GM23248 (cell line): ENCODE measurements around the gene VTI1B. TPM values are rescaled to one million over a fixed set of nuclear protein-coding genes. Genes with fewer than 3 reads are reported as not detected.
"Not testable (repeated sequence)": the region's sequence is repeated elsewhere in the genome, so short reads cannot be mapped to it uniquely, and the experiment has no call there.

ENCODE experiments used
- DNase-seq: peaks from one replicate; pipeline ENCODE4 v3.0.0-alpha.2; 2015
- H2AFZ ChIP-seq: fragments of 200-600 bp; sonication (generic); 2 replicates; pipeline ENCODE4 v1.6.1; 2016; ENCODE audit warnings: antibody characterized with exemption
- H3F3A ChIP-seq: fragments of 200-600 bp; sonication (generic); 2 replicates; pipeline ENCODE4 v1.6.1; 2016; ENCODE audit warnings: mild to moderate bottlenecking, antibody characterized with exemption, mixed run types; ENCODE audit not compliant: insufficient read depth
- H3K27ac ChIP-seq: fragments of 200-600 bp; sonication (generic); 2 replicates; pipeline ENCODE4 v1.5.1; 2016; ENCODE audit warnings: mild to moderate bottlenecking
- H3K27me3 ChIP-seq: fragments of 200-600 bp; sonication (generic); replicated peaks from 2 replicates; pipeline ENCODE4 v1.6.1; 2016; ENCODE audit warnings: mild to moderate bottlenecking; ENCODE audit not compliant: insufficient read depth
- H3K36me3 ChIP-seq: fragments of 200-600 bp; sonication (generic); 2 replicates; pipeline ENCODE4 v1.6.1; 2016; ENCODE audit warnings: low read depth, mild to moderate bottlenecking
- H3K4me1 ChIP-seq: fragments of 200-600 bp; sonication (generic); 2 replicates; pipeline ENCODE4 v1.6.1; 2016; ENCODE audit warnings: mild to moderate bottlenecking; ENCODE audit not compliant: insufficient read depth
- H3K4me2 ChIP-seq: fragments of 200-600 bp; sonication (generic); one replicate; pipeline ENCODE4 v1.6.1; 2016; ENCODE audit warnings: mild to moderate bottlenecking; ENCODE audit not compliant: unreplicated experiment
- H3K4me3 ChIP-seq: fragments of 200-600 bp; sonication (generic); 2 replicates; pipeline ENCODE4 v1.5.1; 2016; ENCODE audit warnings: mild to moderate bottlenecking
- H3K79me2 ChIP-seq: fragments of 200-600 bp; sonication (generic); 2 replicates; pipeline ENCODE4 v1.6.1; 2016; ENCODE audit warnings: mild to moderate bottlenecking; ENCODE audit not compliant: insufficient read depth
- H3K9ac ChIP-seq: fragments of 200-600 bp; sonication (generic); 2 replicates; pipeline ENCODE4 v1.6.1; 2016; ENCODE audit warnings: mild to moderate bottlenecking
- H3K9me2 ChIP-seq: fragments of 200-600 bp; sonication (generic); 2 replicates; pipeline ENCODE4 v1.6.1; 2016; ENCODE audit warnings: mixed run types, mild to moderate bottlenecking, moderate library complexity; ENCODE audit not compliant: insufficient read depth
- H3K9me3 ChIP-seq: fragments of 200-600 bp; sonication (generic); one replicate; pipeline ENCODE4 v1.6.1; 2017; ENCODE audit warnings: low read depth
- H4K20me1 ChIP-seq: fragments of 200-600 bp; sonication (generic); 2 replicates; pipeline ENCODE4 v1.6.0; 2016; ENCODE audit not compliant: insufficient read depth
- EZH2 ChIP-seq: fragments of 200-600 bp; sonication (generic); IDR thresholded peaks from 2 replicates; pipeline ENCODE4 v1.6.1; 2018; ENCODE audit warnings: antibody characterized with exemption, mild to moderate bottlenecking; ENCODE audit not compliant: insufficient read depth, poor library complexity, severe bottlenecking
- EZH2phosphoT487 ChIP-seq: fragments of 200-600 bp; sonication (generic); IDR thresholded peaks from 2 replicates; pipeline ENCODE4 v1.6.1; 2018; ENCODE audit warnings: antibody characterized with exemption, moderate library complexity, mild to moderate bottlenecking, low read depth; ENCODE audit not compliant: insufficient read depth
- WGBS, 2 experiments: methylation state at CpG; one replicate each; pipeline ENCODE4 v1.1.6; 2015 to 2017; ENCODE audit warnings: low lambda C conversion rate in 2 of 2, low coverage in 1 of 2; ENCODE audit errors: missing lambda C conversion rate in 2 of 2; 5-methylcytosine and 5-hydroxymethylcytosine counted together
- in situ Hi-C: fragments of 300-500 bp; cut with MboI; formaldehyde crosslinking; loops from 2 replicates; pipeline ENCODE4 v1.15.0; 2020
- polyA plus RNA-seq: library from polyadenylated mRNA; unstranded; fragments of >200 nt; fragmentation: Nextera tagmentation; extraction: Ambion mirVana; gene quantifications from 2 replicates; pipeline ENCODE4 v1.2.1, GENCODE V29; 2016
- total RNA-seq: library from RNA; depleted of rRNA; stranded (reverse); fragments of >200 nt; shearing (Covaris generic); gene quantifications from 2 replicates; pipeline ENCODE4 v1.2.3, GENCODE V29; 2014

VTI1B gene
- total and polyA plus RNA-seq, 2 experiments from 2014 or later: 61.5 to 207 TPM

DNA sequence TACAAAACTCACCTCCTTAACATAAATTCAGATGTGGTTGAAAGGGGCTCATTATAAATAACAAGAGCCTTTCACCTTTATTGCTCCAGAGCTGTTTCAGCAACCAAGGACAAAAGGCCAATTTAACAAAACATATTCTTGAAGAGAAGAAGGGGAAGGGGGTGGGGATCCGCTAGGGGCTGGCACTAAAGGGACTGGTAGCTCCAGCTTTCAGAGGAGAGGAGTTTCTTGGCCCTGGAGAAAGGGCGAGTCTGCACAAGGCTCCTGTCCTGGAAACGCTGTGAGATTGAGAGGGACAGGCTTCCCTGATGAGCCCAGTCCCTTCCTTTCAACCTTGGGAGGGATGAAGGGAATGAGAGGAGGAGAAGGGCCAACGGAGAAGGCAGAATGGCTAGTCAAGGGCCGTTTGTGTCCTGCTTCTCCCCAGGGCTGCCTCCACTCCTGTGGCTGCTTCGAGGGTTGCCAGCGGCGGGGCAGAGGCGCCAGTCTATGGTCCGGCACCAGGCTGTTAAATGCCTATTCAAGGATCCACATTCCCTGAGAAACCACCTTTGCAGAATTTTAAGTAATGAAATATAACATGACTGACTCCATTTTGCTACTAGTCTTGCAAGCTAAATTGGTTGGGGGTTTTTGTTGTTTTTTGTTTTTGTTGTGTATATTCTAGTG, 64.7 kb downstream of the VTI1B start:
- H3K9me2 ChIP-seq: no peaks in the 10 kb centered on the region
- H4K20me1 ChIP-seq: no peaks in the 10 kb centered on the region
- H3K9me3 ChIP-seq: no peaks in the 10 kb centered on the region
- TF ChIP-seq EZH2phosphoT487 (no peak), EZH2 (no peak)
- H3K36me3 ChIP-seq: no peaks in the 10 kb centered on the region
- H3K9ac ChIP-seq: no peak overlapping the region
- no peaks in the 10 kb centered on the region for H3K79me2 ChIP-seq
- H3K4me2 ChIP-seq: no peak overlapping the region
- in situ Hi-C loops: no loop called here
- H3F3A ChIP-seq: no peaks in the 10 kb centered on the region
- DNase-seq: no peak
- no peak overlapping the region for H3K4me3 ChIP-seq
- 66 to 72% methylated on average over 10 of the region's 10 CpGs for WGBS, 2 experiments
- H3K27me3 ChIP-seq: no peaks in the 10 kb centered on the region
- no peak overlapping the region for H3K27ac ChIP-seq
- no peaks in the 10 kb centered on the region for H3K4me1 ChIP-seq
- H2AFZ ChIP-seq: no peak overlapping the region

DNA sequence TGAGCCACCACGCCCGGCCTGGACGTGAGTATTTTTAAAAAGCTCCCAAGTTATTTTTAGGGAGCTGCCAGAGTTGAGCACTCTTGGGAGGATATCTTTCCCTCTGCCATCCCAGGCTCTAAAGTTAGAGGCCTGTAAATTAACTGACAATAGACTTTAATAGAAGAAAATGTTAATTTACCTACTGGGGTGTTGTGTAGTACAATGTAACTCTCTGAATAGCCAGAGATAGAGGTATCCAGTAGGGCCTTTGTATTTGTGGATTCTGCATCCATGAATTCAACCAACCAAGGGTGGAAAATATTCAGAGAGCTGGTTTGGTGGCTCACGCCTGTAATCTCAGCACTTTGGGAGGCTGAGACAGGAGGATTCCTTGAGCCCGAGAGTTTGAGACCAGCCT, 66.8 kb downstream of the VTI1B start:
- H3K27ac ChIP-seq: no peak overlapping the region
- no peaks in the 10 kb centered on the region for H3K4me1 ChIP-seq
- no peaks in the 10 kb centered on the region for H3K27me3 ChIP-seq
- no peaks in the 10 kb centered on the region for H4K20me1 ChIP-seq
- H2AFZ ChIP-seq: no peak overlapping the region
- no peak overlapping the region for H3K4me2 ChIP-seq
- no peaks in the 10 kb centered on the region for H3K79me2 ChIP-seq
- H3K4me3 ChIP-seq: no peak overlapping the region
- no peaks in the 10 kb centered on the region for H3K36me3 ChIP-seq
- WGBS, 2 experiments: 85 to 90% methylated on average over 5 of the region's 5 CpGs
- no peak for DNase-seq
- in situ Hi-C loops: no loop called here
- H3K9me2 ChIP-seq: no peaks in the 10 kb centered on the region
- no peaks in the 10 kb centered on the region for H3F3A ChIP-seq
- H3K9ac ChIP-seq: no peak overlapping the region
- H3K9me3 ChIP-seq: no peaks in the 10 kb centered on the region
- TF ChIP-seq EZH2phosphoT487 (no peak), EZH2 (no peak)

DNA sequence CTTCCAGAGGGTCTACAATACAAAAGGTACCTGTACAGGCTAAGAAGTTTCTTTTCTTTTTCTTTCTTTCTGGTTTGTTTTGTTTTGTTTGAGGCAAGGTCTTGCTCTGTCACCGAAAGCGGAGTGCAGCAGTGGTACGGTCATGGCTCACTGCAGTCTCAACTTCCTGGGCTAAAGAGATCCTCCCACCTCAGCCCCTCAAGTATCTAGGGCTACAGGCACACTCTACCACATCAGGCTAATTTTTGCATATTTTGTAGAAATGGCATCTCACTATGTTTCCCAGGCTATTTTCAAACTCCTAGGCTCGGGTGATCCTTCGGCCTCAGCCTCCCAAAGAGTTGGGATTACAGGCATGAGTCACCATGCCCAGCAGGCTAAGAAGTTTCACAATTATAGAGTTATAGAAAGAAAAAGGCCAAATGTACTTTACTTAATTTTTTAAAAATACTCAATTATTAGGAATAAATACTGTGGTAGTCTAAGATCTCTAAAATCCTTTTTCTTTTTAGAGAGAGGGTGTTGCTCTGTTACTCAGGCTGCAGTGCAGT, 71.4 kb downstream of the VTI1B start:
- Histone ChIP-seq H2AFZ (no peak overlapping the region), H3K4me1 (peaks cover 6% of the 10 kb centered on the region), H3F3A (0 out of 2 replicates have a peak, but pooled peaks cover 4% of the 10 kb centered on the region), H3K9ac (no peak overlapping the region), H3K36me3 (no peaks in the 10 kb centered on the region), H3K4me2 (no peak overlapping the region), H3K9me3 (no peaks in the 10 kb centered on the region), H4K20me1 (no peaks in the 10 kb centered on the region), H3K27me3 (no peaks in the 10 kb centered on the region), H3K79me2 (peaks cover 11% of the 10 kb centered on the region; the same call in 1 of the 2 replicates), H3K27ac (no peak overlapping the region), H3K9me2 (no peaks in the 10 kb centered on the region), H3K4me3 (no peak overlapping the region)
- 76 to 77% methylated on average over 5 of the region's 5 CpGs for WGBS, 2 experiments
- no peak for DNase-seq
- TF ChIP-seq EZH2 (no peak), EZH2phosphoT487 (no peak)
- in situ Hi-C loops: no loop called here

DNA sequence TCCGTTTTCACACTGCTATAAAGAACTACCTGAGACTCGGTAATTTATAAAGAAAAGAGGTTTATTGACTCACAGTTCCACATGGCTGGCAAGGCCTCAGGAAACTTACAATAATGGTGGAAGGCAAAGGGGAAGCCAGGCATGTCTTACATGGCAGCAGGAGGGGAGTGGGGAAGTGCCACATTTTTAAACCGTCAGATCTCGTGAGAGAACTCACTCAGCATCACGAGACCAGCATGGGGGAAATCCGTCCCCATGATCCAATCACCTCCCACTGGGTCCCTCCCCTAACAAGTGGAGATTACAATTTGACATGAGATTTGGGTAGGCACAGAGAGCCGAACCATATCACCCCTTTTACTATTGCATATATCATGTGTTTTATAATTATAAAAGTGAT, 72.4 kb downstream of the VTI1B start:
- no peak overlapping the region for H3K9ac ChIP-seq
- no peak overlapping the region for H3K4me3 ChIP-seq
- 42 to 45% methylated on average over 7 of the region's 7 CpGs for WGBS, 2 experiments
- H4K20me1 ChIP-seq: no peaks in the 10 kb centered on the region
- H3K9me2 ChIP-seq: no peaks in the 10 kb centered on the region
- no peaks in the 10 kb centered on the region for H3K27me3 ChIP-seq
- no peak overlapping the region for H3K27ac ChIP-seq
- 0 out of 2 replicates have a peak, but pooled peaks cover 4% of the 10 kb centered on the region for H3F3A ChIP-seq
- no peak for DNase-seq
- in situ Hi-C loops: no loop called here
- no peak overlapping the region for H3K4me2 ChIP-seq
- TF ChIP-seq EZH2phosphoT487 (no peak), EZH2 (no peak)
- H3K4me1 ChIP-seq: peaks cover 6% of the 10 kb centered on the region
- H3K79me2 ChIP-seq: peaks cover 19% of the 10 kb centered on the region; the same call in 1 of the 2 replicates
- H2AFZ ChIP-seq: no peak overlapping the region
- no peaks in the 10 kb centered on the region for H3K36me3 ChIP-seq
- H3K9me3 ChIP-seq: no peaks in the 10 kb centered on the region

DNA sequence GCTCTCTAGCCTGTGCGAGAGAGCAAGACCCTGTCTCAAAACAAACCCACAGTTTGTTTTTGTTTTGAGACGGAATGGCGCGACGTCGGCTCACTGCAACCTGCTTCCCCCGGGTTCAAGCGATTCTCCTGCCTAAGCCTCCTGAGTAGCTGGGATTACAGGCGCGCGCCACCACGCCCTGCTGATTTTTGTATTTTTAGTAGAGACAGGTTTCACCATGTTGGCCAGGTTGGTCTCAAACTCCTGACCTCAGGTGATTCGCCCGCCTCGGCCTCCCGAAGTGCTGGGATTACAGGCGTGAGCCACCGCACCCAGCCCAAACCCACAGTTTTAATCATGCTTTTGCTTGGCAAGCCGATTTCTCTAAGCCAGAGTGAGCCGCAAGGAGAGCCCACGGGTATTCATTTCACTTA, 73.9 kb downstream of the VTI1B start:
- peak overlapping the region; percentile 94 for H3K4me3 ChIP-seq
- H3K27me3 ChIP-seq, H3K4me1 ChIP-seq, H3K9me3 ChIP-seq, H4K20me1 ChIP-seq, DNase-seq, H3K36me3 ChIP-seq, H3F3A ChIP-seq, H3K9me2 ChIP-seq, in situ Hi-C loops: not testable (repeated sequence)
- WGBS, 2 experiments: 88 to 90% methylated on average over 21 of the region's 21 CpGs
- peak overlapping the region; percentile 66 for H3K4me2 ChIP-seq
- peak overlapping the region; percentile 99 for H2AFZ ChIP-seq
- H3K9ac ChIP-seq: peak overlapping the region; percentile 79
- H3K27ac ChIP-seq: peak overlapping the region; percentile 67
- peaks cover 21% of the 10 kb centered on the region; the same call in 1 of the 2 replicates for H3K79me2 ChIP-seq
